GM19455 (cell line): ENCODE results near the gene ALOX12B.
"Not testable (repeated sequence)": the region's sequence is repeated elsewhere in the genome, so short reads cannot be mapped to it uniquely, and the experiment has no call there.

Source experiments
- ATAC-seq: cut with Tn5 transposase; IDR thresholded peaks from one replicate; pipeline ENCODE4 v1.9.1; 2021; ENCODE audit not compliant: unreplicated experiment

Gene ALOX12B

DNA sequence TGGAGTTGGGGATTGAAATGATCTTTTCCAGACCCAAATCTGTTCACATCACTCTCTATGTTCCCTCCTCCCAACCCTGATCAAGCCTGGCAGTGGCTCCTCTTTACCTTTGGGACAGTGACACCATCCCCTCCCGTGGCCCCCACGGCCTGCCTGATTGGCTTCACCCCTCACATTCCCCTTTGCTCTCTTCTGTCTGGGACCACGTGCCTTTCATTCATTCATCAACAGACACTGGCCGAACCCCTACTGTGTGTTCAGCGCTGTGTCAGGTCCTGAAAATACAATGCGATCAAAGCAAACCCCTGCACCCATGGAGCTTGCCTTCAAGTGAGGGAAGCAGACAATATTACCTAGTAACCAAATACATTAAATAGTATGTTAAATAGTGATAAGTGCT is 2.2 kb upstream of the ALOX12B start:
- no peak for ATAC-seq

GRCh38 chr17:8087952-8088230 is 375 bp upstream of the ALOX12B start:
- ATAC-seq: no peak

DNA sequence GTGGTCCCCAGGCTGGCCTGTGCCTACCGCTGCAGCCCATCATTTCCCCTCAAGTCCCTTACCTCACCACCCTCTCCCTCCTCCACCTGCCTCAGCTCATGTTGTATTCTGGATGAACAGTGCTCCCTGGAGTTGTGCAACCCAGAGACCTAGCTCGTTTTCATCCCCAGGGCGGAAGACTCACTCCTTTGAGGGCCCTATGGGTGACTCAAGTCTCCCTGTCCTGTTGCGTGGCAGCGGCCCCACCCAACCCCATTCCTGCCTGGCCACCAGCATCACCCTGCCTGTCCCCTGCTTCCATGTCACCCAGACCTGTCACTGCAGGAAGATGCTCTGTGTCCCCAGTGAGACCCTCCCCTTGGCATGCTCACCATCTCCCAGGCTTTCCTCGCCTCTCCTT is 3.3 kb downstream of the ALOX12B start:
- no peak for ATAC-seq

DNA sequence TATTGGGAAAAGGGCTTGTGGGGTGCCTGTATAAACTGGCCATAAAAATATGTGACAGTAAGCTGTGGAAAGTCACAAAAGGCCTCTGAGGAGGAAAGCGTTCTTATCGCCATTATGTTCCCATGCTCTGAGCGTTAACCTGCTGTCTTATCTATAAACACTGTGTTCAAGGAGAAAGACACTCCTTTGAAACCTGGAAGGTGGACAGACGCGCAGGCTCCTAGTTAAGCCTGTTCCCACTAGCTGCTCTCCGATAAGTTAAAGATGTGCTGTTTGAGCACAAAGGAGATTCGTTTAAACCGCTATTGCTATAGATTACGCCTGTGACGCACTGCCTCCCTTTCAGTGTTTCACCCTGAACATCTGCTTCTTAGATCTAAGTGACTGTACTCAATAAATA is 5.2 kb downstream of the ALOX12B start:
- ATAC-seq: no peak

DNA sequence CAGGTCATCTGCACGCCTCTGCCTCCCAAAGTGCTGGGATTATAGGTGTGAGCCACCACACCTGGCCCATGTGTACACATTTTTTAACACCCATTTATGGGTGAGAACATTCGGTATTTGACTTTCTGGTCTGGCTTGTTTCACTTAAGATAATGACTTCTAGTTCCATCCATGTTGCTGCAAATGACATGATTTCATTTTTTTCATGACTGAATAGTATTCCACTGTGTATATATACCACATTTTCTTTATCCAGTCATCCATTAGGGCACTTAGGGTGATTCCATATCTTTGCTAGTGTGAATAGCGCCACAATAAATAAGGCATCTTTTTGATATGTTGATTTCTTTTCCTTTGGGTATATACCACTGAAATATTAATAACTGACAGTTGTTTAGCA is 5.6 kb downstream of the ALOX12B start:
- ATAC-seq: no peak

GRCh38 chr17:8080799-8081219 is 6.7 kb downstream of the ALOX12B start:
- ATAC-seq: no peak

- no peak for ATAC-seq
Measured at GRCh38 chr17:8080208-8080798, 7.2 kb downstream of the ALOX12B start.

- peak; percentile 61 for ATAC-seq
Measured at GRCh38 chr17:8079291-8080207, 8.0 kb downstream of the ALOX12B start.

DNA sequence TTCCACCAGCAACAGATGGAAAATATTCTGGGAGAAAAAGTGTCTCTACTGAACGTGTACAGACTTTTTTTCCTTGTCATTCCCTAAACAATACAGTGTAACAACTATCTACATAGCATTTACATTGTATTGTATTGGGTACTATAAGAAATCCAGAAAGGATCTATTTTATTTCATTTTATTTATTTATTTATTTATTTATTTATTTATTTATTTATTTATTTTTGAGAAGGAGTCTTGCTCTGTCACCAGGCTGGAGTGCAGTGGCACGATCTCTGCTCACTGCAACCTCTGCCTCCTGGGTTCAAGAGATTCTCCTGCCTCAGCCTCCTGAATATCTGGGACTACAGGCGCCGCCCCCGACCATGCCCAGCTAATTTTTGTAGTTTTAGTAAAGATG is 9.6 kb downstream of the ALOX12B start:
- ATAC-seq: not testable (repeated sequence)

GRCh38 chr17:8076502-8077266 is 10.8 kb downstream of the ALOX12B start:
- ATAC-seq: no peak

GRCh38 chr17:8075574-8076342 is 11.8 kb downstream of the ALOX12B start:
- no peak for ATAC-seq

DNA sequence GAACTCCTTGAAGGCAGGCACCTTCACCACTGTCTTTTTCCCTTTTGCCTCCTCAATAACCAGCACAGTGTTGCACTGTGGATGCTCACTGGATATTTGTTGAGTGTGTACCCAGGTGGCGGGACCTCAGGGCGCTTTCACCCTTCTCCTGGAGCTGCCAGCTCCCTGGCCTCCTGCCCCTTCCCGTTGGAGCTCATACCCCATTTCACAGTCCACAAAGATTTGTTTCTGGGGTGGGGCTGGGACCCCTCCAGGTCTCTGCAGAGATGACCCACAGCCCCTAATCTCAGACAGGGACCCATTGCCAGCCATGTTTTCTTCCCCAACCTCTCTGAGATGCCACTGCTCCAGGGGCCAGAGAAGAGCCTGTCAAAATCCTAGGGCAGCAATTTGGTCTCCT is 12.4 kb downstream of the ALOX12B start:
- no peak for ATAC-seq

DNA sequence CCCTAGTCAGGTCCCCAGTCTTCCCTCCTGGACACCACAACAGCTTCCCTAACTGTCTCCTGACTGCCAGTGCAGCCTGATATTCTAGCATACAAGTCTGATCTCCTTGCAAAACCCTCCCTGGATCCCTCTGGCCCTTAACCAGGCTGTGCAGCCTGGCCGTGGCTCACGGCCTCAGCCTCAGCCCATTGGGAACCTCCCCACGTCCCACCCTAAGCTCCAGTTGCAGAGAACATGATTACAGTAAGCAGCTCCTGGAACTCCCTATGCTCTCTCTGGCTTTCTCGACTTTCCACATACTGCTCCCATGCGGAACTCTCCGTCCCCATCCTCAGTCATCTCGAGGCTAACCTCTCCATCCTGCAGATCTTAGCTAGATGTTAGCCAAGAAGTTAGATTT is 13.0 kb downstream of the ALOX12B start:
- ATAC-seq: no peak

DNA sequence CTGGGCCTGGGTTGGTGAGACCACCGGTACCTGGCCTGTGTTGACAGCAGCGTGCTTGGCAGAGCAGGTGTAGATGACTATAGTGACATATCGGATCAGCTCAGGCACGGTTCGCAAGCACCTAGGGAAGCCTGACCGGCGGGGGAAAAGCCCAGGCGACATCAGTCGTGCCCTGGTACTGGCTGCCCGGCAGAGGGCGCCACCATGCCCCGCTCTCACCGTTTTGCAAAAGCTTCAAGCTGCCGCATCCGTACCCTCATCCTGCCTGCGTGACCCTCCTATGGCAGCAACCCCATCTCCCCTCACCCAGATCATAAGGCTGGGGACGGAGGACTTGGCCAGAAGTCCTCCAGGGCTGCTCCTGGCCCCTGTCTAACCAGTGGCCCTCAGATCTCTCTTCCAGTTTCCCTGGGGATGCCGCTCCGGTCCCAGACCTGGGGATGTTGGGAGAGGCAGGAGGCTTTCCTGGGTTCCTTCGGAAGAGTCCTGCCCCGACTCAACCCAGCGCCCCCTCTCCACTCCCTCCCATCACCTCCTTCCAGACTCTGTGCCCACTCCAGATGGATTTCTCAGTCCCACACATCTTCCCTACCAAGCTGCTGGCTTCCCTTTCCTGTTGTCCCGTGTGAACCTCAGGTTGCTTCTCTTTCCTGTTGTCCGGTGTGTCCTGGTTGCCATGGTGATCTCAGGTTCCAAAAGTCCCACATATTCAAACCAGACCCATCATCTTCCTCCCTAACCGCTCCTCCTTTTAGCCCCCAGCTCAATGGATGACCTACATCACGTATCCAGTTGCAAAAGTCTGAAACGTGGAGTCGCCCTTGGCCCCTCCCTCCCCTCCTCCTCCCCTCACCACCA is 13.7 kb downstream of the ALOX12B start:
- no peak for ATAC-seq

GRCh38 chr17:8072729-8073461 is 14.6 kb downstream of the ALOX12B start:
- no peak for ATAC-seq

GRCh38 chr17:8072341-8072728 is 15.2 kb downstream of the ALOX12B start:
- ATAC-seq: no peak

GRCh38 chr17:8071496-8071895 is 16.0 kb downstream of the ALOX12B start:
- ATAC-seq: no peak

- ATAC-seq: no peak
Measured at GRCh38 chr17:8069587-8069860, 18.0 kb downstream of the ALOX12B start.

DNA sequence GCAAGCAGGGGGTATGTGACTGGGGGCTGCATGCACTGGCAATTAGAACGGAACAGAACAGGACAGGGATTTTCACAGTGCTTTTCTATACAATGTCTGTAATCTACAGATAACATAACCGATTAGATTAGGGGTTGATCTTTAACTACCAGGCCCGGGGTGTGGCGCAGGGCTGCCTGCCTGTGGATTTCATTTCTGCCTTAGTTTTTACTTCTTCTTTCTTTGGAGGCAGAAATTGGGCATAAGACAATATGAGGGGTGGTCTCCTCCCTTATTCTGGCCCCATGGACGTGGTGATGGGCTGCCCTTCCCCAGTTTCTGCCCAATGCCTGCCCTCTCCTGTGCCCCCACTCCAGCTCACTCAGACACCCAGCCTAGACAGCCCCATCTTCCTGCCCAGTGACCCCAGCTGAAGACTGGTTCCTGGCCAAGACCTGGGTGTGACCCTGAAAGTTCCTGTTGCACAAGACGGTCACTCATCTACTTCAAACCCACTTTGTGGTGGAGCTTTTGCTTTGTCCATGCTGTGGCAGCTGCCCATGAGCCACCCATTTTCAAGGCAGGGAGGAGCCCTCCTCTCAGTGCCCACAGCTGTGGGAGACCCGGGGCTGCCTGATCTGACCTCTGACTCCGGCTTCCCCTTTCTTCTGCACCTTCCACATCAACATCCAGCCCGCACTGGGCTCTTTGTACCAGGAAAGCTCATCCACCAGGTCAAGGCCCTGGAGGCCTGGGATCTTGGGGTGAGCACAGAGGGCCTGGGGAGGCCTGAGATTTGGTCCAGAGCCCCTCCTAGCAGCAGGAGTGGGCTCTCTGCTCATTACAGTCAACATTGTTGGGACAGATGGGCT is 18.6 kb downstream of the ALOX12B start:
- no peak for ATAC-seq
